ENCODE results near the gene DPY30.
"Not testable (repeated sequence)": the region's sequence is repeated elsewhere in the genome, so short reads cannot be mapped to it uniquely, and the experiment has no call there.

Gene DPY30

GRCh38 chr2:32058130-32058529 is 18.5 kb upstream of the DPY30 start:
- Histone ChIP-seq H3K9me3 (ENCODE audit: severe bottlenecking) (no peaks in the 10 kb centered on the region), H3K4me1 (ENCODE audit: insufficient read depth, poor library complexity, severe bottlenecking) (peaks cover 4% of the 10 kb centered on the region), H3K27me3 (ENCODE audit: insufficient read depth, poor library complexity, severe bottlenecking) (no peaks in the 10 kb centered on the region), H3K4me3 (ENCODE audit: severe bottlenecking) (no peak overlapping the region), H3K36me3 (ENCODE audit: low read depth) (no peaks in the 10 kb centered on the region), H3K27ac (ENCODE audit: poor library complexity, severe bottlenecking) (no peak overlapping the region)
- no peak for TF ChIP-seq CTCF (IDR thresholded peaks at IDR 0.05; ENCODE audit: poor library complexity, severe bottlenecking)
- no peak for ATAC-seq (ENCODE audit: low read depth)
- no peak for DNase-seq (ENCODE audit: low spot score)

- H3K27ac ChIP-seq (ENCODE audit: poor library complexity, severe bottlenecking); H3K4me3 ChIP-seq (ENCODE audit: severe bottlenecking); DNase-seq (ENCODE audit: low spot score); H3K4me1 ChIP-seq (ENCODE audit: insufficient read depth, poor library complexity, severe bottlenecking); H3K9me3 ChIP-seq (ENCODE audit: severe bottlenecking); H3K36me3 ChIP-seq (ENCODE audit: low read depth); H3K27me3 ChIP-seq (ENCODE audit: insufficient read depth, poor library complexity, severe bottlenecking); ATAC-seq (ENCODE audit: low read depth): not testable (repeated sequence)
Observed at GRCh38 chr2:32054583-32054982, 15.0 kb upstream of the DPY30 start.

- Histone ChIP-seq H3K27ac (ENCODE audit: poor library complexity, severe bottlenecking) (no peak overlapping the region), H3K4me1 (ENCODE audit: insufficient read depth, poor library complexity, severe bottlenecking) (no peaks in the 10 kb centered on the region), H3K36me3 (ENCODE audit: low read depth) (no peaks in the 10 kb centered on the region), H3K4me3 (ENCODE audit: severe bottlenecking) (no peak overlapping the region), H3K9me3 (ENCODE audit: severe bottlenecking) (no peaks in the 10 kb centered on the region), H3K27me3 (ENCODE audit: insufficient read depth, poor library complexity, severe bottlenecking) (no peaks in the 10 kb centered on the region)
- no peak for TF ChIP-seq CTCF (IDR thresholded peaks at IDR 0.05; ENCODE audit: poor library complexity, severe bottlenecking)
- ATAC-seq (ENCODE audit: low read depth) (no peak), DNase-seq (ENCODE audit: low spot score) (no peak)
Observed at GRCh38 chr2:32051836-32052439, 12.3 kb upstream of the DPY30 start.

GRCh38 chr2:32043561-32043960 is 4.0 kb upstream of the DPY30 start:
- no peak for TF ChIP-seq CTCF (IDR thresholded peaks at IDR 0.05; ENCODE audit: poor library complexity, severe bottlenecking)
- H3K27me3 ChIP-seq (ENCODE audit: insufficient read depth, poor library complexity, severe bottlenecking), result no peaks in the 10 kb centered on the region
- no peak overlapping the region for H3K4me3 ChIP-seq (ENCODE audit: severe bottlenecking)
- no peaks in the 10 kb centered on the region for H3K36me3 ChIP-seq (ENCODE audit: low read depth)
- H3K4me1 ChIP-seq (ENCODE audit: insufficient read depth, poor library complexity, severe bottlenecking), result no peaks in the 10 kb centered on the region
- ATAC-seq (ENCODE audit: low read depth), result no peak
- no peak for DNase-seq (ENCODE audit: low spot score)
- H3K27ac ChIP-seq (ENCODE audit: poor library complexity, severe bottlenecking), result no peak overlapping the region
- H3K9me3 ChIP-seq (ENCODE audit: severe bottlenecking), result no peaks in the 10 kb centered on the region

GRCh38 chr2:32034198-32034887 is 5.3 kb downstream of the DPY30 start:
- not testable (repeated sequence) for H3K27ac ChIP-seq (ENCODE audit: poor library complexity, severe bottlenecking)

GRCh38 chr2:32018789-32019482 is 20.7 kb downstream of the DPY30 start:
- H3K4me3 ChIP-seq (ENCODE audit: severe bottlenecking); H3K27me3 ChIP-seq (ENCODE audit: insufficient read depth, poor library complexity, severe bottlenecking); DNase-seq (ENCODE audit: low spot score); H3K9me3 ChIP-seq (ENCODE audit: severe bottlenecking); H3K4me1 ChIP-seq (ENCODE audit: insufficient read depth, poor library complexity, severe bottlenecking); H3K27ac ChIP-seq (ENCODE audit: poor library complexity, severe bottlenecking): not testable (repeated sequence)
- peak; percentile 27; the same call in 2 of the 3 replicates for ATAC-seq (ENCODE audit: low read depth)
- peaks cover 51% of the 10 kb centered on the region for H3K36me3 ChIP-seq (ENCODE audit: low read depth)

More at GRCh38 chr2:32034198-32034887, 5.3 kb downstream of the DPY30 start:
- not testable (repeated sequence) for H3K4me3 ChIP-seq (ENCODE audit: severe bottlenecking); H3K9me3 ChIP-seq (ENCODE audit: severe bottlenecking); DNase-seq (ENCODE audit: low spot score); H3K4me1 ChIP-seq (ENCODE audit: insufficient read depth, poor library complexity, severe bottlenecking); ATAC-seq (ENCODE audit: low read depth); H3K27me3 ChIP-seq (ENCODE audit: insufficient read depth, poor library complexity, severe bottlenecking)
- peaks cover 52% of the 10 kb centered on the region for H3K36me3 ChIP-seq (ENCODE audit: low read depth)
